Measurements from ENCODE around the gene CORIN. TPM values are rescaled to one million over a fixed set of nuclear protein-coding genes. Genes with fewer than 3 reads are reported as not detected.

CORIN gene
- polyA plus RNA-seq, 6 donors from 2014 or later: 0.05 to 0.12 TPM; not detected in 4

DNA sequence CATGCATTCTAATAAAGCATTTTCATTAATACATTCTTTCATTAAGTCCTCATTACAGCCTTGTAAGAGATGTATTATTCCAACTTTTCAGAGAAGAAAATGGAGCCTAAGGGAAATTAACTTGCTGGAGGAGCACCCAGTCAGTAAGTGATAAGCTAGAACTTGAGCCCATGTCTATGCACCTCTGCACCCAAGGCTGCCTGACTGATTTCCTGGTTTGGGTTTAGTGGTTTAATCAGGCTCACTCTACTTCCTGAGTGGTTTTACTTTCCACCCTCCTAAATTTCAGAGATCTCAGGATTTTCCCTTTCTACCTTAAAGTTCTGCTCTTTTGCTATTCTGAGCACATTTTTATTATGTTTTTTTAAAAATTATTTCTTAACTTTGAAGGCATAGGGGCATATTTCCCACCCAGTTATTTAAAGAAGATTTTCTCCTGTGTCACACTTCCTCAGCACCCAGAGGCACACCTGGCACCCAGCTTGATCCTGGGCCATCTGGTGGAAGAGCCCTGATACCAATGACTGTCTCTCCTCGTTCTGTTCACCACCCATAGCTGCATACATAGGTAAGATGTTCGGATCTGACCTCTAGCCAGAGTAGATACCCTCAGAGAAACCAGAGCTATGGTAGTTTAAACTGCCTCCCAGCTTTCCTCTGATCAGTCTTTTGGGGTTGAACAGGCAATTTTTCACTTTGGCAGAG is 10.4 kb downstream of the CORIN start:
- no peak overlapping the region for H3K4me3 Mint-ChIP-seq

GRCh38 chr4:47824840-47825239 is 13.0 kb downstream of the CORIN start:
- Mint-ChIP-seq H3K27me3 (peaks cover 0 to 7% (median 5%) of the 10 kb centered on the region in 3 donors), H3K4me3 (no peak overlapping the region), H3K9me3 (no peaks in the 10 kb centered on the region), H3K4me1 (no peaks in the 10 kb centered on the region), H3K36me3 (no peaks in the 10 kb centered on the region), H3K27ac (no peak overlapping the region)
- no peak for DNase-seq
- ATAC-seq (ENCODE audit: low read depth in 2 of 2): no peak

More for the DNA sequence above, 10.4 kb downstream of the CORIN start:
- Mint-ChIP-seq H3K27me3 (peaks cover 10 to 24% (median 17%) of the 10 kb centered on the region in 3 donors), H3K36me3 (peaks cover 0 to 6% of the 10 kb centered on the region in 2 donors), H3K9me3 (peaks cover 0 to 6% (median 0%) of the 10 kb centered on the region in 7 donors), H3K4me1 (no peaks in the 10 kb centered on the region), H3K27ac (peak overlapping the region in 1 of 6 donors; percentile 49)
- DNase-seq: no peak
- no peak for ATAC-seq (ENCODE audit: low read depth in 2 of 2)

DNA sequence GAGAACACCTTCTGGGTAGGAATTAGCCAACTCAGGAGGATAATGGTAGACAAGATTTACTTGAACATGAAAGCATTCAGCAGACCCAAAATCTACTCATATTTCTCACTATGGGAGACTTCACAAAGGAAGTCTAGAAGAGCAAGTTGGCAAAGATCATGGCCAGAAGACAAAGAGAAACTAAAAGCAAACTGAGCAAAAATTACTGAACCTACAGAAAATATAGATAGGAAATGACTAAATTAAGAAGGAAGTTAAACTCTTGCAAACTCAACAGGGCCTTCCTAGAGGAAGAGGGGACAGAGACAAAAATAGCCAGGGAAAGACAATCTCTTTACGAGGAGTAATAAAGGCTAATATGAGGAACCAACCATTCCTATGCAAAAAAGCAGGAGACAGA is 18.7 kb downstream of the CORIN start:
- ATAC-seq (ENCODE audit: low read depth in 2 of 2) (no peak), DNase-seq (no peak)
- Mint-ChIP-seq H3K9me3 (no peaks in the 10 kb centered on the region), H3K36me3 (no peaks in the 10 kb centered on the region), H3K27ac (peak overlapping the region in 1 of 6 donors; percentile 12), H3K4me3 (no peak overlapping the region), H3K27me3 (peaks cover 0 to 20% (median 18%) of the 10 kb centered on the region in 3 donors), H3K4me1 (no peaks in the 10 kb centered on the region)

DNA sequence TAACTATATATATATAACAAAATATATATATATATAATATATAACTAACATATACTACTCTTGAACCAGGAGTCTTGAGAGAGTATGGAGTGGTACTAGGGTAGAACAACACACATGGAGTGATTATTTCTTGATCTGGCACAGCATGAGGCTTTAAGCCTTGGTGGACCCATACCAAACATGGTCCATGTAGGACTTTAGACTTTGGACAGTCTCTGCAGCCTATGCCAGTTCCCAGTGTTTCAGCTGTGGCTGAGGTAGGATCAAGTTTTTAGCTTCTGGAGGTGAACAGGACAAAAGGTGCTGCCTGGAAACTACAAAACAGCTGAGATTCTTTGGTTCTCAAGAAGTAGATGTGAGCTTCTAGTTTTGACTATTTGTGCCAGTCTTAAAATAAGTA is 20.6 kb downstream of the CORIN start:
- Mint-ChIP-seq H3K27ac (no peak overlapping the region), H3K4me1 (no peaks in the 10 kb centered on the region), H3K9me3 (no peaks in the 10 kb centered on the region), H3K27me3 (peaks cover 5 to 32% (median 16%) of the 10 kb centered on the region in 3 donors), H3K36me3 (no peaks in the 10 kb centered on the region), H3K4me3 (no peak overlapping the region)
- DNase-seq: no peak
- ATAC-seq (ENCODE audit: low read depth in 2 of 2): no peak

DNA sequence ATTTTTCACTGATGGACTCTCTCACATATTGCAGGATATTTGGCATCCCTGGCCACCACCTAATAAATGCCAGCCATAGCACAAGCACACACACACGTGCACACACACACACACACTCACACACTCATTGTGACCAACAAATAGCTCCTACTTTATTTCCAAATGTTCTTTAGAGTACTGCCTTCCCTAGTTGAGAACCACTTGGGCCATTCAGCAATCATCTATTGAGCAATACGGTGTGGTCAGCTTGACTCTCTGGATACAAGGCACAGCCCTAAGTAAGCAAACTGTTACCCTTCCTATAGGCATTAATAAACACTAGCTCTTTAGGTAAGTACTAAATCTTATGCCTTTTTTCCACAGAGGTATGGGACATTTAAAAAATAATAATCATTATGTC is 21.1 kb downstream of the CORIN start:
- no peak for DNase-seq
- H3K4me3 Mint-ChIP-seq: no peak overlapping the region
- no peak for ATAC-seq (ENCODE audit: low read depth in 2 of 2)

GRCh38 chr4:47814618-47815295 is 23.1 kb downstream of the CORIN start:
- H3K9me3 Mint-ChIP-seq: no peaks in the 10 kb centered on the region
- no peak for DNase-seq

More for the DNA sequence above, 21.1 kb downstream of the CORIN start:
- H3K9me3 Mint-ChIP-seq: no peaks in the 10 kb centered on the region
- H3K27ac Mint-ChIP-seq: no peak overlapping the region
- H3K36me3 Mint-ChIP-seq: no peaks in the 10 kb centered on the region
- peaks cover 5 to 32% (median 16%) of the 10 kb centered on the region in 3 donors for H3K27me3 Mint-ChIP-seq
- no peaks in the 10 kb centered on the region for H3K4me1 Mint-ChIP-seq

DNA sequence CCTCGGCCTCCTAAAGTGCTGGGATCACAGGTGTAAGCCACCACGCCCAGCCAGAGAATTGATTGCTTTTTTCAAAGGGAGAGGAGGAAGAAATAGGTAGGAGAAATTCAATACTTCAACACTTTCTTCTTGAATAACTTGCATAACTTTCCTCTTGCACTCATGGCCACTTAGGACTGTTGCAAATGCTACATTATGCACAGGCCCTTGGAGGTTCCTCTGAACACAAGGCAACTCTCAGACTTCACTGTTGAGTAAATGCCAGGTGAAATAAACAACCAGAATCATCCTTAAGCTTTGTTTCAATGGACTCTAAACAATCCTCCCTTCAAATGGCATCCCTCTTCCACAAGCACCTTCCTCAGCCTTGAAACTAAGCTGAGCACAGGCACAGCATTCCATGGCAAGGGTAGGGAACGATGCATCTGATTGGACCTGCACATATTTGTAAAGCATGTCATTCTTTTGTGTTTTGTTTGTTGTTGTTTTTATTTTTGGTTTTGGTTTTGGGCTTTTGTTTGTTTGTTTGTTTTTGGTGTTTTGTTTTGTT is 28.1 kb downstream of the CORIN start:
- Mint-ChIP-seq H3K36me3 (no peaks in the 10 kb centered on the region), H3K27ac (peak overlapping the region in 1 of 6 donors; percentile 9), H3K4me1 (no peaks in the 10 kb centered on the region), H3K4me3 (no peak overlapping the region), H3K27me3 (peaks cover 10 to 24% (median 12%) of the 10 kb centered on the region in 3 donors), H3K9me3 (peaks cover 0 to 4% (median 0%) of the 10 kb centered on the region in 7 donors)
- DNase-seq: no peak
- ATAC-seq (ENCODE audit: low read depth in 2 of 2): no peak

More at GRCh38 chr4:47814618-47815295, 23.1 kb downstream of the CORIN start:
- Mint-ChIP-seq H3K27me3 (peaks cover 10 to 38% (median 16%) of the 10 kb centered on the region in 3 donors), H3K4me1 (no peaks in the 10 kb centered on the region), H3K36me3 (no peaks in the 10 kb centered on the region), H3K27ac (no peak overlapping the region), H3K4me3 (no peak overlapping the region)
- ATAC-seq (ENCODE audit: low read depth in 2 of 2): no peak

- no peaks in the 10 kb centered on the region for H3K4me1 Mint-ChIP-seq
These were observed 33.3 kb downstream of the CORIN start for GRCh38 chr4:47804598-47804997.

GRCh38 chr4:47801481-47802002 is 36.3 kb downstream of the CORIN start:
- DNase-seq (no peak), ATAC-seq (ENCODE audit: low read depth in 2 of 2) (no peak)
- H3K9me3 Mint-ChIP-seq: peaks cover 0 to 7% (median 5%) of the 10 kb centered on the region in 7 donors
- H3K4me3 Mint-ChIP-seq: no peak overlapping the region
- no peaks in the 10 kb centered on the region for H3K4me1 Mint-ChIP-seq
- peaks cover 4 to 7% (median 7%) of the 10 kb centered on the region in 3 donors for H3K27me3 Mint-ChIP-seq
- H3K36me3 Mint-ChIP-seq: peaks cover 0 to 8% of the 10 kb centered on the region in 2 donors
- no peak overlapping the region for H3K27ac Mint-ChIP-seq

More at GRCh38 chr4:47804598-47804997, 33.3 kb downstream of the CORIN start:
- DNase-seq (no peak), ATAC-seq (ENCODE audit: low read depth in 2 of 2) (no peak)
- H3K36me3 Mint-ChIP-seq: peaks cover 0 to 8% of the 10 kb centered on the region in 2 donors
- H3K27me3 Mint-ChIP-seq: peaks cover 0 to 8% (median 7%) of the 10 kb centered on the region in 3 donors
- no peak overlapping the region for H3K27ac Mint-ChIP-seq
- H3K9me3 Mint-ChIP-seq: peaks cover 0 to 7% (median 5%) of the 10 kb centered on the region in 7 donors
- no peak overlapping the region for H3K4me3 Mint-ChIP-seq

DNA sequence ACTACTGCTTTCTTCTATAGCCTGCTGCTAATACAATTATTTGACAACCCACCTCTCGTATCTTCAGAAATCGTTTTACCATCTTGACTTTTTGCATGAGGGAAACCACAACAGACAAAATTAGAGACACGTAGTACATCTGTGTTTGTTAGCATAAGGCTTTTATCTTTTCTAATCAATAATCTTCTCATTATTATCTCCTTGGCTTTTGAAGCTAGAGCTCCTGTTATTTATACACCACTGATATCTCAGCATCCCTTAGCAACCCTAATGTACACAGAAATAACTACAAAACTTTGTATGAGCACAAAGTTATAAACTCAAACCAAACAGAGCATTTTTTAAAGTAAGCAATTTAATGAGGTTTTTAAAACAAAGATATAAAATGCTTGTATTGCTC is 39.7 kb downstream of the CORIN start:
- Mint-ChIP-seq H3K4me3 (no peak overlapping the region), H3K27ac (no peak overlapping the region), H3K27me3 (peaks cover 4 to 7% (median 7%) of the 10 kb centered on the region in 3 donors), H3K36me3 (no peaks in the 10 kb centered on the region), H3K4me1 (no peaks in the 10 kb centered on the region), H3K9me3 (peaks cover 0 to 3% (median 0%) of the 10 kb centered on the region in 7 donors)
- ATAC-seq (ENCODE audit: low read depth in 2 of 2) (no peak), DNase-seq (no peak)

DNA sequence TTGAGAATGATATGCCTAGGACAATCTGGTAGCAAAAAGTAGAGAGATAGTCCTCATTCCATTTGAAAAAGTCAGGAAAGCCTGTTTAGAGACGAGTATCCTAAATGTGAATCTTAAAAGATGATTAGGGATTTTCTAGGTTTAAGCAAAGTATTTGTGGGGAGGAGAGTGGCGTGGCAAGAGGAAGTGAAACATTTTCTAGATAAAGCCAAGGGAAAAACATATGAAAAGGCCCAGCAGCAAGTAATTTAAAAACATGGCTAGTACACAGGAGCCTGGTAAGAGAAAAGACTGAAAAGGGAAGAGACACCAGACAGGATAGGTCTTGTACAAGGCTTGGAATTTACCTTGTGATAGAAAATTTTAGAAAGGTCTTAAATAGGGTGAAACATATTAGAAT is 45.9 kb downstream of the CORIN start:
- Mint-ChIP-seq H3K9me3 (no peaks in the 10 kb centered on the region), H3K4me1 (peaks cover 0 to 3% (median 0%) of the 10 kb centered on the region in 3 donors), H3K36me3 (no peaks in the 10 kb centered on the region), H3K4me3 (no peak overlapping the region), H3K27ac (no peak overlapping the region), H3K27me3 (no peaks in the 10 kb centered on the region)
- no peak for DNase-seq
- ATAC-seq (ENCODE audit: low read depth in 2 of 2): no peak

- ATAC-seq (ENCODE audit: low read depth in 2 of 2) (no peak), DNase-seq (no peak)
- Mint-ChIP-seq H3K4me3 (no peak overlapping the region), H3K27ac (no peak overlapping the region), H3K4me1 (peaks cover 0 to 3% (median 0%) of the 10 kb centered on the region in 3 donors), H3K27me3 (no peaks in the 10 kb centered on the region), H3K36me3 (no peaks in the 10 kb centered on the region), H3K9me3 (no peaks in the 10 kb centered on the region)
These were observed 47.8 kb downstream of the CORIN start for GRCh38 chr4:47790105-47790504.

DNA sequence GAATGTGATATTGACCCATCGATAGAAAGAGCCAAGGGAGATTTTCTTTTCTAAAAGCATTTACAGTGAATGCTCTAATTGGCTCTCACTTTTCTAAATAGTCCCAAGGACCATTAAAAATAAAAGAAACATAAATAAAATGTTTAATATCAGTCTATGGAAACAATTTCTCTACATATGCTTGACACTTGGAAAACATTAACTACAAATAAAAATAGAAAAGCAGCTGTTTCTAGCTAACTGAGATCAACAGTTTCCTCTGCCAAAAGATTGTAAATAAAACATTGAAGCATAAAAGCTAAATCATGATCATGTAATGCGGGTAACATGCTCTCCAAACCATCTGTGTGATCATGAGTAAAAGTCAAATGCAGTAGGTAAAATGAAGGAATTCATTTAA is 49.7 kb downstream of the CORIN start:
- peaks cover 0 to 2% (median 0%) of the 10 kb centered on the region in 7 donors for H3K9me3 Mint-ChIP-seq
- H3K27me3 Mint-ChIP-seq: no peaks in the 10 kb centered on the region
- ATAC-seq (ENCODE audit: low read depth in 2 of 2) (no peak), DNase-seq (no peak)
- H3K27ac Mint-ChIP-seq: no peak overlapping the region
- no peaks in the 10 kb centered on the region for H3K36me3 Mint-ChIP-seq
- H3K4me3 Mint-ChIP-seq: no peak overlapping the region
- peaks cover 0 to 3% (median 0%) of the 10 kb centered on the region in 3 donors for H3K4me1 Mint-ChIP-seq
